IMR-90 (cell line): ENCODE data around the gene PRTG. TPM values are rescaled to one million over a fixed set of nuclear protein-coding genes. Genes with fewer than 3 reads are reported as not detected.

Experiments
- ATAC-seq: fragments of 200-7000 bp; cut with Tn5 transposase; 2 replicates; pipeline ENCODE4 v1.9.1; 2020; ENCODE audit warnings: low read depth, mild to moderate bottlenecking, moderate library complexity
- BruUV-seq: library from RNA; stranded (reverse); fragments of 400-500 nt; replicated peaks from 2 replicates; lab custom pipeline; 2021; lab: Mats Ljungman, UMichigan
- CTCF ChIA-PET: fragments of 300-600 bp; formaldehyde crosslinking; extraction: SDS; loops from one replicate; lab custom pipeline; 2021; ENCODE audit warnings: antibody characterized with exemption; lab: Yijun Ruan, JAX
- POLR2A ChIA-PET: fragments of 300-600 bp; sonication (Branson Sonifier 250); formaldehyde crosslinking; loops from one replicate; lab custom pipeline; 2022; ENCODE audit warnings: antibody characterized with exemption; ENCODE audit not compliant: unreplicated experiment; lab: Charles Lee
- DNase-seq: peaks from one replicate; pipeline ENCODE4 v3.0.0; 2013
- H2AFZ ChIP-seq: replicated peaks from 2 replicates; pipeline ENCODE3; 2013; ENCODE audit warnings: low read length, mild to moderate bottlenecking; ENCODE audit not compliant: poor library complexity
- H2AK5ac ChIP-seq: 2 replicates; pipeline ENCODE4 v1.6.1; 2013; ENCODE audit warnings: low read depth, low read length, inconsistent platforms
- H2AK9ac ChIP-seq: replicated peaks from 2 replicates; pipeline ENCODE3; 2013; ENCODE audit warnings: mild to moderate bottlenecking, low read depth, low read length, moderate library complexity; ENCODE audit not compliant: poor library complexity
- H2BK120ac ChIP-seq: 2 replicates; pipeline ENCODE4 v1.6.1; 2013; ENCODE audit warnings: low read depth, low read length, inconsistent platforms
- H2BK15ac ChIP-seq: 3 replicates; pipeline ENCODE4 v1.6.1; 2013; ENCODE audit warnings: low read depth, low read length, inconsistent platforms
- H2BK20ac ChIP-seq: 2 replicates; pipeline ENCODE4 v1.6.1; 2013; ENCODE audit warnings: low read depth, mild to moderate bottlenecking, inconsistent platforms, low read length, moderate library complexity
- H2BK5ac ChIP-seq: 2 replicates; pipeline ENCODE4 v1.6.1; 2013; ENCODE audit warnings: mild to moderate bottlenecking, low read depth, low read length, inconsistent platforms; ENCODE audit not compliant: poor library complexity, severe bottlenecking
- H3K14ac ChIP-seq: replicated peaks from 2 replicates; pipeline ENCODE4 v1.6.1; 2013; ENCODE audit warnings: low read depth, low read length, inconsistent platforms
- H3K18ac ChIP-seq: 2 replicates; pipeline ENCODE4 v1.6.1; 2013; ENCODE audit warnings: low read depth, low read length, control low read depth
- H3K23ac ChIP-seq: 2 replicates; pipeline ENCODE4 v1.6.1; 2013; ENCODE audit warnings: low read depth, low read length, inconsistent platforms
- H3K27ac ChIP-seq: 2 replicates; pipeline ENCODE4 v1.5.1; 2013; ENCODE audit warnings: mild to moderate bottlenecking, control low read depth, low read length; ENCODE audit not compliant: insufficient read depth
- H3K27me3 ChIP-seq: 2 replicates; pipeline ENCODE4 v1.6.1; 2013; ENCODE audit warnings: low read length; ENCODE audit not compliant: control insufficient read depth, insufficient read depth
- H3K36me3 ChIP-seq: 2 replicates; pipeline ENCODE4 v1.6.1; 2013; ENCODE audit warnings: low read length, mixed read lengths; ENCODE audit not compliant: control insufficient read depth, insufficient read depth
- H3K4ac ChIP-seq: 2 replicates; pipeline ENCODE4 v1.6.1; 2013; ENCODE audit warnings: low read depth, low read length, inconsistent platforms
- H3K4me1 ChIP-seq: 2 replicates; pipeline ENCODE4 v1.6.1; 2013; ENCODE audit warnings: low read length, mixed read lengths; ENCODE audit not compliant: control insufficient read depth, insufficient read depth
- H3K4me2 ChIP-seq: 2 replicates; pipeline ENCODE4 v1.6.1; 2013; ENCODE audit warnings: low read depth, mild to moderate bottlenecking, control low read depth, low read length, moderate library complexity
- H3K4me3 ChIP-seq: 2 replicates; pipeline ENCODE4 v1.5.1; 2013; ENCODE audit warnings: low read depth, mild to moderate bottlenecking, control low read depth, low read length, moderate library complexity; ENCODE audit not compliant: insufficient read depth
- H3K56ac ChIP-seq: 2 replicates; pipeline ENCODE4 v1.6.1; 2013; ENCODE audit warnings: low read length, inconsistent platforms; ENCODE audit not compliant: insufficient read depth; ENCODE audit errors: extremely low read depth
- H3K79me1 ChIP-seq, 2 experiments: 2 replicates each; pipeline ENCODE4 v1.6.1; 2013; ENCODE audit warnings: low read length in 2 of 2, inconsistent platforms in 1 of 2, low read depth in 1 of 2
- H3K9ac ChIP-seq: 2 replicates; pipeline ENCODE4 v1.6.1; 2013; ENCODE audit warnings: low read depth, low read length, control low read depth
- H3K9me1 ChIP-seq: 2 replicates; pipeline ENCODE4 v1.6.1; 2013; ENCODE audit warnings: low read length, inconsistent platforms; ENCODE audit not compliant: insufficient read depth
- H3K9me3 ChIP-seq: 2 replicates; pipeline ENCODE4 v1.6.1; 2013; ENCODE audit warnings: low read length; ENCODE audit not compliant: control insufficient read depth, insufficient read depth
- H4K20me1 ChIP-seq: 2 replicates; pipeline ENCODE4 v1.6.1; 2013; ENCODE audit warnings: low read length, inconsistent platforms; ENCODE audit not compliant: insufficient read depth
- H4K5ac ChIP-seq: 2 replicates; pipeline ENCODE4 v1.6.1; 2013; ENCODE audit warnings: mild to moderate bottlenecking, low read depth, low read length, control low read depth
- H4K8ac ChIP-seq, 2 experiments: 2 replicates each; pipeline ENCODE4 v1.6.1; 2013; ENCODE audit warnings: low read depth in 2 of 2, low read length in 2 of 2, control low read depth in 1 of 2, inconsistent platforms in 1 of 2
- H4K91ac ChIP-seq: 2 replicates; pipeline ENCODE4 v1.6.1; 2013; ENCODE audit warnings: low read depth, low read length, inconsistent platforms; ENCODE audit not compliant: insufficient read depth
- NFE2L2 ChIP-seq: fragments of 150-350 bp; IDR thresholded peaks from 2 replicates; pipeline ENCODE4 v1.6.1; 2016; ENCODE audit warnings: low read depth, mild to moderate bottlenecking, low read length
- POLR2A ChIP-seq: IDR thresholded peaks from 2 replicates; pipeline ENCODE4 v1.6.1; 2012; ENCODE audit warnings: mild to moderate bottlenecking, low read depth, low read length
- RAD21 ChIP-seq: IDR thresholded peaks from 2 replicates; pipeline ENCODE4 v1.6.1; 2012; ENCODE audit warnings: low read length, improper control_type of control experiment
- RCOR1 ChIP-seq: IDR thresholded peaks from 2 replicates; pipeline ENCODE4 v1.6.1; 2012; ENCODE audit warnings: mild to moderate bottlenecking, low read length, improper control_type of control experiment; ENCODE audit not compliant: insufficient replicate concordance
- RFX5 ChIP-seq: IDR thresholded peaks from 2 replicates; pipeline ENCODE4 v1.8.0; 2012; ENCODE audit warnings: low read depth, mild to moderate bottlenecking, low read length, moderate library complexity
- SMC3 ChIP-seq: fragments of 150-350 bp; IDR thresholded peaks from 2 replicates; pipeline ENCODE4 v1.6.1; 2016; ENCODE audit warnings: low read depth, mild to moderate bottlenecking, antibody characterized with exemption, low read length, moderate library complexity
- WGBS, 2 experiments: methylation state at CpG; one replicate each; pipeline versions ENCODE4 v1.1.5 to v1.1.7; 2013; ENCODE audit warnings: missing lambda C conversion rate in 2 of 2; ENCODE audit not compliant: insufficient read length in 1 of 2; ENCODE audit errors: extremely low coverage in 2 of 2; 5-methylcytosine and 5-hydroxymethylcytosine counted together
- dilution Hi-C: fragments of 300-500 bp; cut with HindIII; formaldehyde crosslinking; loops from one replicate; pipeline ENCODE4 v1.14.3; 2018; ENCODE audit warnings: low sequenced_read_pairs; ENCODE audit not compliant: unreplicated experiment
- in situ Hi-C: fragments of 300-500 bp; cut with MboI; formaldehyde crosslinking; loops from 3 replicates; pipeline ENCODE4 v1.14.3; 2019; ENCODE audit warnings: low sequenced_read_pairs, inconsistent platforms, mixed read lengths
- intact Hi-C: fragments of 100-400 bp; cut with micrococcal nuclease; formaldehyde crosslinking; loops from 2 replicates; pipeline ENCODE4 v1.10.0; 2022
- polyA plus RNA-seq, 3 experiments: library from polyadenylated mRNA; depleted of rRNA; stranded (reverse); fragments of >200 nt; gene quantifications; 2 replicates each; pipeline ENCODE4 v1.2.3, GENCODE V29; 2012; ENCODE audit warnings: low replicate concordance in 1 of 3
- total RNA-seq: library from RNA; depleted of rRNA; stranded (reverse); fragments of >200 nt; gene quantifications from 2 replicates; pipeline ENCODE4 v1.2.3, GENCODE V29; 2012
- TF ChIP-seq, protein P1 (sequence below): fragments of 150-350 bp; IDR thresholded peaks from 2 replicates; pipeline ENCODE4 v1.6.1; 2016; ENCODE audit warnings: low read depth, mild to moderate bottlenecking, low read length, moderate library complexity, borderline replicate concordance

The PRTG gene
- total and polyA plus RNA-seq, 2 of the 4 experiments (the other 2 are of a cell fraction) = 0.99 to 1.4 TPM

DNA sequence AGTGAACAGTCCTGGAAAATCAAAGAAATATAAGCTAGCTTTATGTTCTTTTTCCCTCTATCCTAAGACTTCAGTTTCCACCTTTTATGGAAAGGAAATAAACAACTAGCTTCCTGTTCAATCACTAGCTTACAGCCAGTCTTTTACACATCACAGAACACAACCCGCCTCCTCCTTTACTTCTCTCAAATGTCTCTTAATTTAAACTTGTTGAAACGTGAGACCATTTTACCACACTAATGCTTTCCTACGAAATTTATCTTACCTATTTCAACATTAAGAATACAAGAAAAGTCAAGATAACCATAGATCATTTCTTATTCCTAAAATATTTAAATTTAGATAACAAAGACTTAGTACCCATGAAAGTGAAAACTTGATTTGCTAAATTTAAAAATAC, 6.2 kb downstream of the PRTG start:
- in situ Hi-C loops = no loop called here

More for the DNA sequence above, 6.2 kb downstream of the PRTG start:
- H4K20me1 ChIP-seq = no peaks in the 10 kb centered on the region
- peaks cover 3% of the 10 kb centered on the region; the same call in 1 of the 2 replicates for H3K4me1 ChIP-seq
- H3K23ac ChIP-seq = no peak overlapping the region
- no TSS peak for BruUV-seq
- no peak overlapping the region for H2AK5ac ChIP-seq
- CTCF ChIA-PET = interaction anchor here (1.0 kb wide), 1 partner anchor 18 kb away, joined by 4 read pairs; no protein-coding TSS in a partner anchor
- dilution Hi-C loops (no loop called here), intact Hi-C loops (loop anchor here (5.0 kb wide), 1 partner anchor 691 kb away; no protein-coding TSS in a partner anchor)
- WGBS, 2 experiments = 100% methylated on average over 1 of the region's 3 CpGs; no CpG with 5 or more reads in 1 of the 2 experiments
- no peak overlapping the region for H2BK120ac ChIP-seq
- H3K14ac ChIP-seq = no peak overlapping the region
- no peak overlapping the region for H4K91ac ChIP-seq
- no peak overlapping the region for H3K4me3 ChIP-seq
- H3K9me3 ChIP-seq = no peaks in the 10 kb centered on the region
- H2BK5ac ChIP-seq = no peak overlapping the region
- TF ChIP-seq SMC3 = no peak
- TF ChIP-seq, protein P1, sequence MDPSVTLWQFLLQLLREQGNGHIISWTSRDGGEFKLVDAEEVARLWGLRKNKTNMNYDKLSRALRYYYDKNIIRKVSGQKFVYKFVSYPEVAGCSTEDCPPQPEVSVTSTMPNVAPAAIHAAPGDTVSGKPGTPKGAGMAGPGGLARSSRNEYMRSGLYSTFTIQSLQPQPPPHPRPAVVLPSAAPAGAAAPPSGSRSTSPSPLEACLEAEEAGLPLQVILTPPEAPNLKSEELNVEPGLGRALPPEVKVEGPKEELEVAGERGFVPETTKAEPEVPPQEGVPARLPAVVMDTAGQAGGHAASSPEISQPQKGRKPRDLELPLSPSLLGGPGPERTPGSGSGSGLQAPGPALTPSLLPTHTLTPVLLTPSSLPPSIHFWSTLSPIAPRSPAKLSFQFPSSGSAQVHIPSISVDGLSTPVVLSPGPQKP = no peak
- TF ChIP-seq RAD21 = no peak
- TF ChIP-seq NFE2L2 = no peak
- TF ChIP-seq RFX5 = no peak
- no peak for TF ChIP-seq POLR2A
- no peak for TF ChIP-seq RCOR1
- no peak overlapping the region for H3K56ac ChIP-seq
- no peak overlapping the region for H3K9ac ChIP-seq
- no peak overlapping the region for H4K8ac ChIP-seq
- H3K18ac ChIP-seq = no peak overlapping the region
- no peak overlapping the region for H2BK20ac ChIP-seq
- H3K4ac ChIP-seq = no peak overlapping the region
- H2AFZ ChIP-seq = no peak overlapping the region
- DNase-seq (no peak), ATAC-seq (no peak)
- POLR2A ChIA-PET = no interaction called here
- no peak overlapping the region for H2AK9ac ChIP-seq
- H4K5ac ChIP-seq = no peak overlapping the region
- no peaks in the 10 kb centered on the region for H3K9me1 ChIP-seq
- H2BK15ac ChIP-seq = no peak overlapping the region
- H3K79me1 ChIP-seq = no peaks in the 10 kb centered on the region
- no peaks in the 10 kb centered on the region for H3K36me3 ChIP-seq
- H3K27me3 ChIP-seq = peaks cover 7% of the 10 kb centered on the region
- H3K27ac ChIP-seq = no peak overlapping the region
- no peak overlapping the region for H3K4me2 ChIP-seq
